Measurements from ENCODE around the gene MFSD12. TPM values are rescaled to one million over a fixed set of nuclear protein-coding genes. Genes with fewer than 3 reads are reported as not detected.

MFSD12 gene
- total RNA-seq, 2 experiments from 2014 or later: 78.8 to 79.4 TPM

- no TSS peak for BruUV-seq (replicated peaks)
- Histone ChIP-seq H2AFZ (ENCODE audit: low read length) (peak overlapping the region; percentile 42), H3K36me3 (ENCODE audit: insufficient read depth, low read length) (peaks cover 5% of the 10 kb centered on the region), H4K20me1 (ENCODE audit: insufficient read depth, low read length) (no peaks in the 10 kb centered on the region), H3K9me2 (ENCODE audit: insufficient read depth, low read length) (no peaks in the 10 kb centered on the region), H3K4me3 (ENCODE audit: low read depth, low read length, poor library complexity, severe bottlenecking) (no peak overlapping the region), H3K79me2 (ENCODE audit: insufficient read depth, low read depth, low read length) (no peaks in the 10 kb centered on the region), H3K27ac (ENCODE audit: low read depth, low read length, poor library complexity, severe bottlenecking) (no peak overlapping the region), H3K4me1 (ENCODE audit: insufficient read depth, low read length, poor library complexity, severe bottlenecking) (peaks cover 21% of the 10 kb centered on the region), H3K9me3 (ENCODE audit: low read length) (no peaks in the 10 kb centered on the region), H3K4me2 (ENCODE audit: low read length) (peak overlapping the region; percentile 3; the same call in 1 of the 2 replicates)
- DNase-seq (ENCODE audit: low spot score): peak; percentile 40
- POLR2A ChIA-PET: interaction anchor here (1.1 kb wide), 1 partner anchor 48 kb away, joined by 4 read pairs; no protein-coding TSS in a partner anchor
- CTCF ChIA-PET (ENCODE audit: unreplicated experiment): no interaction called here
- no peak for TF ChIP-seq EZH2phosphoT487 (IDR thresholded peaks at IDR 0.05; ENCODE audit: borderline replicate concordance, low read depth, low read length)
- TF ChIP-seq CTCF (conservative IDR thresholded peaks at IDR 0.05; ENCODE audit: low read length): no peak
- intact Hi-C loops (cut with micrococcal nuclease; ENCODE audit: unreplicated experiment): no loop called here
These were observed 47.6 kb upstream of the MFSD12 start for GRCh38 chr19:3604987-3605343.

GRCh38 chr19:3604227-3604986 lies 47.0 kb upstream of the MFSD12 start:
- H3K4me2 ChIP-seq (ENCODE audit: low read length): peak overlapping the region; percentile 3; the same call in 1 of the 2 replicates
- DNase-seq (ENCODE audit: low spot score): no peak
- H4K20me1 ChIP-seq (ENCODE audit: insufficient read depth, low read length): no peaks in the 10 kb centered on the region
- peaks cover 21% of the 10 kb centered on the region for H3K4me1 ChIP-seq (ENCODE audit: insufficient read depth, low read length, poor library complexity, severe bottlenecking)
- ChIA-PET POLR2A (interaction anchor here (1.1 kb wide), 1 partner anchor 48 kb away, joined by 4 read pairs; no protein-coding TSS in a partner anchor), CTCF (ENCODE audit: unreplicated experiment) (no interaction called here)
- BruUV-seq (replicated peaks): no TSS peak
- H3K4me3 ChIP-seq (ENCODE audit: low read depth, low read length, poor library complexity, severe bottlenecking): no peak overlapping the region
- no peaks in the 10 kb centered on the region for H3K79me2 ChIP-seq (ENCODE audit: insufficient read depth, low read depth, low read length)
- intact Hi-C loops (cut with micrococcal nuclease; ENCODE audit: unreplicated experiment): no loop called here
- H3K9me3 ChIP-seq (ENCODE audit: low read length): no peaks in the 10 kb centered on the region
- H2AFZ ChIP-seq (ENCODE audit: low read length): peak overlapping the region; percentile 42
- no peak for TF ChIP-seq EZH2phosphoT487 (IDR thresholded peaks at IDR 0.05; ENCODE audit: borderline replicate concordance, low read depth, low read length)
- no peak for TF ChIP-seq CTCF (conservative IDR thresholded peaks at IDR 0.05; ENCODE audit: low read length)
- no peak overlapping the region for H3K27ac ChIP-seq (ENCODE audit: low read depth, low read length, poor library complexity, severe bottlenecking)
- H3K36me3 ChIP-seq (ENCODE audit: insufficient read depth, low read length): no peaks in the 10 kb centered on the region
- no peaks in the 10 kb centered on the region for H3K9me2 ChIP-seq (ENCODE audit: insufficient read depth, low read length)

DNA sequence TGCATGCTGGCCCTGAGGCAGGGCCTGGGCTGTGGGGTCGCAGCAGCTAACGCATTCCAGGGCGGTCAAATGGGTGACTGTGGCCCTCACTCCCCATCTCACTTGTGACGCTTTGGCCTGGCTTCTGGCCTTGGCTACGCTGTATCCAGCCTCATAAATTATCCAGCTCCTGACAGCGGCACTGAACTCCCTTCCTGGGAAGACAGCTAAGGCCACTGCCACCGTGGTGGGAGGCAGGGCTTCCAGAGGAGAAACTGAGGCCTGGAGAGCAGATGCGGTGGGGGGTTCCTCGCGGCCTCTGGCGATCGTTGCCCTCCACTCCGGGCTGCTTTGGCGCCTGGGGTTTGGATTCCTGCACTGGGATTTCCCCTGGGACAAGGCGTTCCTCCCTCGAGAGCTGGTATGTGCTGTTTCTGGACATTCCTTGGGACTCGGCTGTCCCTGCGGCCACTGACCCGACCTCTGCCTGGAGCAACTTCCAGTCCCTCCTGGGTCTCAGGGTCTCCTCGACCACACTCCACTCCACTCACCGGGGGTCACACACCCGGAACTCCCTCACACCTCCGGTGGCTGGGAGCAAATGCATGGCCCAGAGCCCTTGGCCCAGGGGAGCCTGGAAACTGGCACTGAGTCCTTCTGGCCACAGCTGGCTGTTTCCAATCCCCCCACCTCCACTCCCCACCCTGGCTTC lies 45.9 kb upstream of the MFSD12 start:
- Histone ChIP-seq H3K9me2 (ENCODE audit: insufficient read depth, low read length) (no peaks in the 10 kb centered on the region), H3K4me2 (ENCODE audit: low read length) (no peak overlapping the region), H4K20me1 (ENCODE audit: insufficient read depth, low read length) (no peaks in the 10 kb centered on the region), H3K27ac (ENCODE audit: low read depth, low read length, poor library complexity, severe bottlenecking) (no peak overlapping the region), H3K79me2 (ENCODE audit: insufficient read depth, low read depth, low read length) (no peaks in the 10 kb centered on the region), H3K4me1 (ENCODE audit: insufficient read depth, low read length, poor library complexity, severe bottlenecking) (peaks cover 15% of the 10 kb centered on the region), H3K4me3 (ENCODE audit: low read depth, low read length, poor library complexity, severe bottlenecking) (no peak overlapping the region), H3K36me3 (ENCODE audit: insufficient read depth, low read length) (no peaks in the 10 kb centered on the region), H2AFZ (ENCODE audit: low read length) (no peak overlapping the region), H3K9me3 (ENCODE audit: low read length) (no peaks in the 10 kb centered on the region)
- intact Hi-C loops (cut with micrococcal nuclease; ENCODE audit: unreplicated experiment): no loop called here
- ChIA-PET POLR2A (no interaction called here), CTCF (ENCODE audit: unreplicated experiment) (no interaction called here)
- BruUV-seq (replicated peaks): no TSS peak
- no peak for TF ChIP-seq CTCF (conservative IDR thresholded peaks at IDR 0.05; ENCODE audit: low read length)
- no peak for TF ChIP-seq EZH2phosphoT487 (IDR thresholded peaks at IDR 0.05; ENCODE audit: borderline replicate concordance, low read depth, low read length)
- DNase-seq (ENCODE audit: low spot score): no peak
